HUDEP-2 (cell line): Measurements from ENCODE around the gene FITM2.
"Not testable (repeated sequence)": the region's sequence is repeated elsewhere in the genome, so short reads cannot be mapped to it uniquely, and the experiment has no call there.

Source experiments
- DNase-seq, 76 experiments: peaks; one replicate each; lab custom pipeline; 2025; ENCODE audit not compliant: unreplicated experiment in 76 of 76; lab: John Stamatoyannopoulos, UW

Gene FITM2, protein sequence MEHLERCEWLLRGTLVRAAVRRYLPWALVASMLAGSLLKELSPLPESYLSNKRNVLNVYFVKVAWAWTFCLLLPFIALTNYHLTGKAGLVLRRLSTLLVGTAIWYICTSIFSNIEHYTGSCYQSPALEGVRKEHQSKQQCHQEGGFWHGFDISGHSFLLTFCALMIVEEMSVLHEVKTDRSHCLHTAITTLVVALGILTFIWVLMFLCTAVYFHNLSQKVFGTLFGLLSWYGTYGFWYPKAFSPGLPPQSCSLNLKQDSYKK

GRCh38 chr20:44310664-44311639 is at the start of gene FITM2:
FITM2 (minus strand) TSS chr20:44311202; CDS start chr20:44311148, 54 bp downstream.
- peak in 75 of 76 experiments; percentile 50 to 99 (median 95) for DNase-seq

DNA sequence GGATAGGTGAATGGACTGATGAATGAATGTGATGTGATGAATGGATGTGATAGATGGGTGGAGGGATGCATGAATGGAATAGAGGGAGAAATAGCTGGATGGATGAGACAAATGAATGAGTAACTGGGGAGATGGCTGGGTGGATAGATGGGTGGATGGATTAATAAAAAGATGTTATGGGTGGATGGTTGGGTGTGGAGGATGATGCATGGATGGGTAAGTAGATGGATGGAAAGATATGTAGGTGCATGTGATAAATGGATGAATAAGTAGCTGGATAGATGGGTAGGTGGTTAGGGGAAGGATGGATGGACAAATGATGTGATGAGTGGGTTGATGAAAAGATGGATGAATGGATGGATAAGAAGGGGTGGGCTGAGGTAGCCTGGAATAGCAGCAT is 49.2 kb upstream of the FITM2 start:
- no peak for DNase-seq

DNA sequence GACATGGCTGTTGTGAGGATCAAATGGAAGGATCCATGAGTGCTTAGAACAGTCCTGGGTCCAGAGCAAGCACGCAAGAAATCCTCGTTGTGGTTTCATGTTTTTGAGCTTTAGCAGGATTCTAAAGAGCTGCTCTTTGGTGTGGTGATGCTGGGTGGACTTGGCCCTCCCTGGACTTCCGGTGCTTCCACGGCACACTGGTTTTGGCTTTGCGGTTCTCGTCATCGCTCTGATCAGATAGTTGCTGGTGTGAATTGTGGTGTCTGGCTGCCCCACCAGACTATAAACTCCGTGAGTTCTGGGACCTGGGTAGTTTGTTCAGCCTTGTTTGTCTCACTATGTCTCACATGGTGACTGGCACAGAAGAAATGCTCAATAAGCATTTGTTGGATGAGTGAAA is 47.8 kb upstream of the FITM2 start:
- no peak for DNase-seq

GRCh38 chr20:44357555-44358125 is 46.6 kb upstream of the FITM2 start:
- no peak for DNase-seq

GRCh38 chr20:44357020-44357419 is 46.0 kb upstream of the FITM2 start:
- DNase-seq, result no peak

DNA sequence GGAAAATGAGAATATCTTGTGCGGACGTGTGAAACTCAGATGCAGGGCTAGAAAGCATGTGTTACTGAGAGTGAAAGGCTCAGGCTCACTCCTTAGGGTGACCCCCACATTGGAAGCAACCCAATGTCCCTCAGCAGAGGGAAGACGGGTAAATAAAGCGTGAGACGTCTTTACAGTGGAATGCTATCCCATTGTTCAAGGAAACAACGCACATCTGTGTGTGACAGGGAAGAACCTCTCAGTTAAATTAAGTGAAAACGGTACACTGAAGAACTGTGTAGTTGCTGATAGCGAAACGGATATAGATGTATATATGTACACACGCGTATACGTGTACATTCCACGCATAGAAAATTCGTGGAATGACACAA is 45.3 kb upstream of the FITM2 start:
- DNase-seq, result no peak

GRCh38 chr20:44355498-44356352 is 44.7 kb upstream of the FITM2 start, which contains the start of gene HNF4A:
HNF4A (plus strand) TSS chr20:44355699; CDS start chr20:44355805, 106 bp downstream.
- DNase-seq, result no peak

GRCh38 chr20:44354979-44355497 is 44.0 kb upstream of the FITM2 start:
- DNase-seq, result no peak

GRCh38 chr20:44350567-44350966 is 39.6 kb upstream of the FITM2 start:
- DNase-seq, result no peak

DNA sequence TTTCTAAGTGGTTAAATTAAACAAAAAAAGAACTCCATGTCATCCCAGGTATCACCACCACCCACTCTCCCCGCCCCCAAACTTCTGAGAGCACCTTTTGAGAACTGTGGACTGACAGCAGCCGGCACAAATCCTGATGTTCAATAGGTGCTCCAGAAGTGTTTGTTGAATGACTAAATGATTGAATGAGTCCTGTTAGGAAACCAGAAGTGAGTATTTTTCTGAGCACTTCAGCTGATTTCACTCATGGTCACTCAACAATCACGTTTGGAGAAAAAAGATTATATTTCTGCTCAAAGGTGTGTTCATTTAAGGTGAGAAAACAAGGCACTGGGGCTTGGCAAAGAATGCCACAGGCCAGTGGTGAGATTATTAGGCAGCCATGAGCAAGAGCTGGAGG is 38.3 kb upstream of the FITM2 start:
- no peak for DNase-seq

GRCh38 chr20:44348168-44348659 is 37.2 kb upstream of the FITM2 start:
- no peak for DNase-seq

- not testable (repeated sequence) for DNase-seq
Measured at GRCh38 chr20:44345941-44346340, 34.9 kb upstream of the FITM2 start.

DNA sequence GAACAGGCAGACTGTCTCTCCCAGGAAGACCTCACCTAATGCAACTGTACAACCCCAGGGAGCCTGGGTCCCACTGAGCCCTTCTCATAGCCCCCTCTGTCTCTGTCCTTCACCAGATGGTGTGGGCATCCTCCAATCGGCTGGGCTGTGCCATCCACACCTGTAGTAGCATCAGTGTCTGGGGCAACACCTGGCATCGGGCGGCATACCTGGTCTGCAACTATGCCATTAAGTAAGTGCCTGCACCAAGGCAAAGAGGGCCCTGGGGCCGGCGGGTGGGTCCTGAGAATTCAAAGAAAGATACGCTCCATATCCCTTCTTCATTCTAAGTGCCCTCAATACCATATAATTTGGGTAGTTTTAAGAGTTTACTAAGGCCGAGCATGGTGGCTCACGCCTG is 34.1 kb upstream of the FITM2 start:
- DNase-seq, result no peak

DNA sequence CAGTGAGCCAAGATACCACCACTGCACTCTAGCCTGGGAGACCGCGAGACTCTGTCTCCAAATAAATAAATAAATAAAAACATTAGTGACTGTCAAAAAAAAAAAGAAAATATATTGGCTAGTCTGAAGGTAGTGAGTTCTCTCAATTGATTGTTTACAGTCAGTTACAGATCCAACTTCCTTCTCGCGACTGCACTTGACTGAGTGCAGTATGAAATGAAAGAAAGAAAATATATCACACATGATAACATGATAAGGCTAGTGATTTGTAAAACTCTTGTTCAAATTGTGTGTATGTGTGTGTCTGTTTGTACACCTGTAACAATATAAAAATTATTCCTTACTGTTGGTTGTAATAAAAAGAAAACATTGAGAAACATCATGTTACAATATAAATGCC is 33.7 kb upstream of the FITM2 start:
- no peak for DNase-seq

- peak in 1 of 76 experiments; percentile 2 for DNase-seq
Measured at GRCh38 chr20:44343162-44343675, 32.2 kb upstream of the FITM2 start.

DNA sequence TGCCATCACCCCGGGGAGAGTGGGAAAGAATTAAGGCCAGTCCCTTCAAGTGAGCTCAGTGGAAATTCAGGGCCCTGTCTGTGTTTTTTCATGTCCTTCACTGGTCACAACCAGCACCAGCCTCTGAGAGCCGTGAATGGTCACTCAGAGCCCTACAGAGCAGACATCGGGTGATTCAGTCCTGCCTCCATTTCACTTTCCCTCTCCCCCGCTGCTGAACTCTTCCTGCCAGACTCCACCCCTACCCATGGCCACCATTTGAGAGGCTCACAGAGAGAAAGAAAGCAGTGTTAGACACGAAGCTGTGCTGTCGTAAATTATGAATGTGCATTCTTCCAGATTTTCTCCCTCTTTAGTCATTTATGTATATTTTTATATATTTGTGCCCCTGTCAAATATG is 31.2 kb upstream of the FITM2 start:
- DNase-seq, result no peak

DNA sequence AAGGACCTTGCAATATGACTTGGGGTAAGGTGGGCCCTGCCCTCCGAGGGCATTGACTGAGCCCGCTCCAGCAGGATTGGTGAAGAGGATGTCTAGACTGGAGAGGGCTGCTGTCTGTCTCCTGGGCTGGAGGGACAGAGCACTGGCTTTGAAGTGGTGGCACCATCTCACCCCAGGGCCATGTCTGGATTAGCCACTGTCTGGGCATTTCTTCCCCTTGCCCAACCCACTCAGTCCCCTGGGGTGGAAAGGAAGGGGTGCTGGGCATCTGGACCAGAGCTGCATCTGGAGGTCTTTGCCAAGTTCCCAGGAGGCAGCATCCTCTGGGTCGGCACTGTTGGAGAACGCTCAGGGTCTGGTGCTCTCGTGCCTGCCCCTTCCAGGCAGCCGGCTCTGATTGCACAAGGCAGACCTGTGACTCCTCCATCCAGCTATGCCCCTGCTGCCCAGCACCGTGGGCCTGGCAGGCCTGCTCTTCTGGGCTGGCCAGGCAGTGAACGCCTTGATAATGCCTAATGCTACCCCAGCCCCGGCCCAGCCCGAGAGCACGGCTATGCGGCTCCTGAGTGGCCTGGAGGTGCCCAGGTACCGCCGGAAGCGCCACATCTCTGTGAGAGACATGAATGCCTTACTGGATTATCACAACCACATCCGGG is 25.9 kb upstream of the FITM2 start, which contains the start of gene R3HDML:
Gene R3HDML, plus strand, starts transcription at position 319 of the 656 bp plus-strand sequence. Its CDS starts 115 bp downstream, at position 434.
- no peak for DNase-seq

DNA sequence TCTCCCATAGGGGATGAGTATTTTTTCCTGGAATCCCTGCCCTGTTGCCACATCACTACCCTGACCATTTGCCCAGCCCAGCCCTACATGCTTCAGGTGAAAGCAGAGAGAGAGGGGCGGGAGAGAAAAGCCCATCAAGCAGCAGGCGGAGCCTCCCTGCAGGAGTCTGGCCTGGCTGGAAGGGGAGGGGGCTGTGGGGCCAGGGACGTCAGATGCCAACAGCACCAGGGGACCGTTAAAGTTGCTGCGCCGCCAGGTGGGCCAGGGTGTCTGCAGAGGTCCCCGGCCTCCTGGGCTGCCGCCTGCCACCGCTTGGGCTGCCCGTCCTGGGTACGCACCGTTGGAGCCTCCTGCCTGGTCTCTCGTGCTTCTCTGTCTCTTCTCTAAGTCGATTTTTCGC is 25.1 kb upstream of the FITM2 start:
- no peak for DNase-seq

DNA sequence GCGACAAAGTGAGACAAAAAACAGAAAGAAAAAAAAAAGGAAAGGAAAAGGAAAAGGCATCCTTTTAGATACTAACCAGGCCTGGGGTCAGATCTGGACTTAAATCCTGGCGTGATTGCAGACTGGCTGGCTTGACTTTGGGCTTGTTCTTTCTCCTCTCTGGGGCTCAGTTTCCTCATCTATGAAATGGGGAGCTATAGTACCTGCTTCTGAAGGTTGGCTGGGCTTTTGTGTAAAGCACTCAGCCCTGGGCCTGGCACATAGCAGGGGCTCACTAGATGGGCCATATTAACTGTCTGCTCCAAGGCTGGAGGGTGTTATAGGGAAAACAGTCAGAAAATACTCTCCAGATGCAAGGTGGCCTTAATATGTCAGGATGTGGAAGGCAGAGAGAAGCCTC is 24.7 kb upstream of the FITM2 start:
- no peak for DNase-seq
